ENCODE measurements around the gene OR13D1. TPM values are rescaled to one million over a fixed set of nuclear protein-coding genes. Genes with fewer than 3 reads are reported as not detected.

Gene OR13D1
- total RNA-seq, 4 donors from 2014 or later: not detected

DNA sequence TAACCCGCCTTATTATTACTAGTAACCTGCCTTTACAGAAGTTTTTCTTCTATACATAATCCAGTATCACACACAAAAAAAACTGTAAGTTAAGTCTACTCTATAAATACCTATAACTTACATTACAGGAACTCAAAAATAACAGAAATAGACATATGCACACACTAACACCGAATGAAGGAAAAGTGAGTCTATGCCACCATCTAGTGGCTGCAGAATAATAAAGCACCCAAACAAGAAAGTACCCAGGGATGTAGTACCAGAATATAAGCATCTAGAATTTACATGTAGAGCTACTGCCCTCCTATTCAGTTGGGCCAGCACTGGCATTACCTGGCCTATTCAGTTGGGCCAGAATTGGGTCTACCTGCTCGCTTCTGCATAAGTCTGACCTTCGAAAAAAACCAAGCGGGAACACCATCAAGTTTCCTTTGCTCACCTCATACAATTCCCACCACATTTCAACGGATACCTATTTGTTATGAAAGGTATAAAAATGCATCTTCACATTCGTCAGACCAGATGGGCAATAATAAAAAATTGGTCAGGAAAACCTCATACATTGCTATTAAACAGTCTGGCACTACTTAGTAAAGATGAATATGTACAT lies 49.2 kb downstream of the OR13D1 start:
- Histone ChIP-seq H3K36me3 (no peaks in the 10 kb centered on the region), H3K4me1 (no peaks in the 10 kb centered on the region), H3K27me3 (no peaks in the 10 kb centered on the region), H3K9me3 (no peaks in the 10 kb centered on the region), H3K4me3 (no peak overlapping the region), H3K27ac (no peak overlapping the region)
- DNase-seq: no peak
- no peak for TF ChIP-seq POLR2A (IDR thresholded peaks at IDR 0.05)
- TF ChIP-seq, protein P1, sequence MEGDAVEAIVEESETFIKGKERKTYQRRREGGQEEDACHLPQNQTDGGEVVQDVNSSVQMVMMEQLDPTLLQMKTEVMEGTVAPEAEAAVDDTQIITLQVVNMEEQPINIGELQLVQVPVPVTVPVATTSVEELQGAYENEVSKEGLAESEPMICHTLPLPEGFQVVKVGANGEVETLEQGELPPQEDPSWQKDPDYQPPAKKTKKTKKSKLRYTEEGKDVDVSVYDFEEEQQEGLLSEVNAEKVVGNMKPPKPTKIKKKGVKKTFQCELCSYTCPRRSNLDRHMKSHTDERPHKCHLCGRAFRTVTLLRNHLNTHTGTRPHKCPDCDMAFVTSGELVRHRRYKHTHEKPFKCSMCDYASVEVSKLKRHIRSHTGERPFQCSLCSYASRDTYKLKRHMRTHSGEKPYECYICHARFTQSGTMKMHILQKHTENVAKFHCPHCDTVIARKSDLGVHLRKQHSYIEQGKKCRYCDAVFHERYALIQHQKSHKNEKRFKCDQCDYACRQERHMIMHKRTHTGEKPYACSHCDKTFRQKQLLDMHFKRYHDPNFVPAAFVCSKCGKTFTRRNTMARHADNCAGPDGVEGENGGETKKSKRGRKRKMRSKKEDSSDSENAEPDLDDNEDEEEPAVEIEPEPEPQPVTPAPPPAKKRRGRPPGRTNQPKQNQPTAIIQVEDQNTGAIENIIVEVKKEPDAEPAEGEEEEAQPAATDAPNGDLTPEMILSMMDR (IDR thresholded peaks at IDR 0.05): peak; percentile 53 to 89 (median 78)

Other genes with a start within 250 kb of the OR13D1 start
- not detected for gene OR13F1, start 190.3 kb upstream of the OR13D1 start, total RNA-seq
- not detected for gene OR13C4, start 167.3 kb upstream of the OR13D1 start, total RNA-seq
- not detected for gene OR13C3, start 157.7 kb upstream of the OR13D1 start, total RNA-seq
- not detected for gene OR13C8, start 125.3 kb upstream of the OR13D1 start, total RNA-seq
- gene OR13C5, start 95.1 kb upstream of the OR13D1 start, total RNA-seq: not detected
- gene OR13C2, start 88.9 kb upstream of the OR13D1 start, total RNA-seq: not detected
- gene OR13C9, start 76.3 kb upstream of the OR13D1 start, total RNA-seq: not detected
- 10 to 100 TPM in 3 of 4 donors, 1 to 10 TPM in 1; 7.9 to 30.5 (median 17.6) TPM for gene NIPSNAP3A, start 53.2 kb downstream of the OR13D1 start, total RNA-seq
- gene NIPSNAP3B, start 69.6 kb downstream of the OR13D1 start, total RNA-seq: 1 to 10 TPM in 3 of 4 donors, not detected in 1; 1.6 to 9.9 (median 3.9) TPM
- 10 to 100 TPM in 3 of 4 donors, 1 to 10 TPM in 1; 4.2 to 43.7 (median 21.7) TPM for gene ABCA1, start 233.6 kb downstream of the OR13D1 start, total RNA-seq

All from Peyer's patch (tissue), 4 donors.